Heart left ventricle (tissue), 13 donors: ENCODE measurements around the gene ZNF709.

Source experiments
- POLR2A ChIP-seq, 2 donors: fragments of 450-650 bp; IDR thresholded peaks; one replicate each; pipeline ENCODE4 v1.6.1; 2017; ENCODE audit warnings: antibody characterized with exemption in 2 of 2, mild to moderate bottlenecking in 2 of 2, moderate library complexity in 2 of 2
- TF ChIP-seq, protein P1 (sequence below), 12 donors: fragments of 200-600 bp; sonication (generic) in 4 of 12; IDR thresholded peaks; one replicate each; pipeline versions ENCODE4 v1.5.0 to v1.8.0; 2018 to 2022; ENCODE audit warnings: antibody characterized with exemption in 12 of 12, mild to moderate bottlenecking in 5 of 12
- donor health status: ischemic (EF 13 %, LVEDD 7.1; RV severe dilation, severe dysfunction).
- donor health status: DM: no; HTN: yes; CAD: no.
- donor health status: DM: no; HTN: no; CAD: no.
- donor health status: ischemic (EF 25% LVEDD 6.9; RV normal size, moderate dysfunction).
- donor health status: ischemic (EF 25% LVEDD 5.7; RV mildly dilated, moderate dysfunction).
- donor health status: ischemic (EF 35%, LVEDD 5.7; RV mildly dilated, moderate dysfunction).
- donor health status: nonischemic (EF 11% LVEDD 7.7; RV severe dilation, severe dysfunction).
- donor health status: DM: yes; HTN: yes; CAD: no.
- donor health status: PGD.
- donor health status: ischemic (EF 29% LVEDD 5.4; RV normal size, mild dysfunction).
- donor health status: nonischemic (EF 23%, LVEDD 6.1; RV moderate dilation, normal function).

DNA sequence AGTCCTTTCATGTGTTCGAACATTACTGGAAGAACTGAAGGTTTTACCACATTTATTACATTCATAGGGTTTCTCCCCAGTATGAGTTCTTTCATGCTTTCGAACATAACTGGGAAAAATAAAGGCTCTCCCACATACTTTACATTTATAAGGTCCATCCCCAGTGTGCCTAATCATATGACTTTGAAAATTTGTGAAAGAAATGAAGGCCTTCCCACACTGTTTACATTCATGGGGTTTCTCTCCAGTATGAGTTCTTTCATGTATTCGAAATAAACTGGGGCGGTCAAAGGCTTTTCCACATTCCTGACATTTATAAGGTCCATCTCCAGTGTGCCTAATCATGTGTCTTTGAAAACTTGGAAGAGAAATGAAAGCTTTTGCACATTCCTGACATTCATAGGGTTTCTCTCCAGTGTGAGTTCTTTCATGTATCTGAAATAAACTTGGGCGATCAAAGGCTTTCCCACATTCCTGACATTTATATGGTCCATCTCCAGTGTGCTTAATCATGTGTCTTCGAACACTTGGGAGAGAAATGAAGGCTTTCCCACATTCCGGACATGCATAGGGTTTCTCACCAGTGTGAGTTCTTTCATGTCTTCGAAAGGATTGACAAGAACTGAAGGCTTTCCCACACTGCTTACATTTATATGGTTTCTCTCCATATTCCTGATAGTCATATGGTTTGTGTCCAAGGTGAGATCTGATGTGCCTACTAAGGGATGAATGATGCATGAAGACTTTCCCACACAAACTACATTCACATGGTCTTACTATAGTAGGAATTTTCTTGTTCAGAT lies 42.6 kb upstream of the ZNF709 start:
- TF ChIP-seq, protein P1, sequence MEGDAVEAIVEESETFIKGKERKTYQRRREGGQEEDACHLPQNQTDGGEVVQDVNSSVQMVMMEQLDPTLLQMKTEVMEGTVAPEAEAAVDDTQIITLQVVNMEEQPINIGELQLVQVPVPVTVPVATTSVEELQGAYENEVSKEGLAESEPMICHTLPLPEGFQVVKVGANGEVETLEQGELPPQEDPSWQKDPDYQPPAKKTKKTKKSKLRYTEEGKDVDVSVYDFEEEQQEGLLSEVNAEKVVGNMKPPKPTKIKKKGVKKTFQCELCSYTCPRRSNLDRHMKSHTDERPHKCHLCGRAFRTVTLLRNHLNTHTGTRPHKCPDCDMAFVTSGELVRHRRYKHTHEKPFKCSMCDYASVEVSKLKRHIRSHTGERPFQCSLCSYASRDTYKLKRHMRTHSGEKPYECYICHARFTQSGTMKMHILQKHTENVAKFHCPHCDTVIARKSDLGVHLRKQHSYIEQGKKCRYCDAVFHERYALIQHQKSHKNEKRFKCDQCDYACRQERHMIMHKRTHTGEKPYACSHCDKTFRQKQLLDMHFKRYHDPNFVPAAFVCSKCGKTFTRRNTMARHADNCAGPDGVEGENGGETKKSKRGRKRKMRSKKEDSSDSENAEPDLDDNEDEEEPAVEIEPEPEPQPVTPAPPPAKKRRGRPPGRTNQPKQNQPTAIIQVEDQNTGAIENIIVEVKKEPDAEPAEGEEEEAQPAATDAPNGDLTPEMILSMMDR (IDR thresholded peaks at IDR 0.05), result no peak
- TF ChIP-seq POLR2A (IDR thresholded peaks at IDR 0.05), result no peak
